ENCODE data around the gene C1QTNF12. TPM values are rescaled to one million over a fixed set of nuclear protein-coding genes. Genes with fewer than 3 reads are reported as not detected.
A peak's percentile ranks its signal among the peaks of the same experiment; 100 is the strongest.

The C1QTNF12 gene
- total RNA-seq, 1 donor from 2014 or later: 1.7 TPM

DNA sequence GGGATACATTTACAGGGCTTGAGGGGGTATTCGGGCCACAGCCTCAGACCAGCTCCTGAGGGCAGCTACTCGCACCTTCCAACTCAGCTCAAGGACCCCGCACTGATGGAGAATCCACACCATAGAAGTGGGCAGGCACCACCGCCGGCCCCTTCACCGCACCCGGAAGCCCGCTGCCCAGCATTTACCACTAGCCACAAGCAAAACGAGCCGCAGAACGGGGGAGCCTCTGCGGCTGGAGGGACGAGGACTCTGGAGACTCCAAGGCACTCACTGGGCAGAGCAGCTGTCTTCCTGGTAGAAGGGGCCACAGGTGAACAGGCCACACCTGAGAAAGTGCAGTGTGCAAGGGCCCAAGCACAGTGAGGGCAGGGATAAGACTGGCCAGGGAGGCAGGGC is 21.8 kb upstream of the C1QTNF12 start:
- Mint-ChIP-seq H3K27me3 (no peaks in the 10 kb centered on the region), H3K4me1 (ENCODE audit: low read depth) (peaks cover 20% of the 10 kb centered on the region), H3K4me3 (ENCODE audit: low read depth) (no peak overlapping the region), H3K36me3 (ENCODE audit: insufficient read depth) (peaks cover 10% of the 10 kb centered on the region), H3K27ac (peak overlapping the region; percentile 33), H3K9me3 (ENCODE audit: low read depth) (no peaks in the 10 kb centered on the region)
- DNase-seq (ENCODE audit: low spot score, unreplicated experiment): no peak
- TF ChIP-seq, protein P1, sequence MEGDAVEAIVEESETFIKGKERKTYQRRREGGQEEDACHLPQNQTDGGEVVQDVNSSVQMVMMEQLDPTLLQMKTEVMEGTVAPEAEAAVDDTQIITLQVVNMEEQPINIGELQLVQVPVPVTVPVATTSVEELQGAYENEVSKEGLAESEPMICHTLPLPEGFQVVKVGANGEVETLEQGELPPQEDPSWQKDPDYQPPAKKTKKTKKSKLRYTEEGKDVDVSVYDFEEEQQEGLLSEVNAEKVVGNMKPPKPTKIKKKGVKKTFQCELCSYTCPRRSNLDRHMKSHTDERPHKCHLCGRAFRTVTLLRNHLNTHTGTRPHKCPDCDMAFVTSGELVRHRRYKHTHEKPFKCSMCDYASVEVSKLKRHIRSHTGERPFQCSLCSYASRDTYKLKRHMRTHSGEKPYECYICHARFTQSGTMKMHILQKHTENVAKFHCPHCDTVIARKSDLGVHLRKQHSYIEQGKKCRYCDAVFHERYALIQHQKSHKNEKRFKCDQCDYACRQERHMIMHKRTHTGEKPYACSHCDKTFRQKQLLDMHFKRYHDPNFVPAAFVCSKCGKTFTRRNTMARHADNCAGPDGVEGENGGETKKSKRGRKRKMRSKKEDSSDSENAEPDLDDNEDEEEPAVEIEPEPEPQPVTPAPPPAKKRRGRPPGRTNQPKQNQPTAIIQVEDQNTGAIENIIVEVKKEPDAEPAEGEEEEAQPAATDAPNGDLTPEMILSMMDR (IDR thresholded peaks at IDR 0.05; ENCODE audit: unreplicated experiment): no peak

DNA sequence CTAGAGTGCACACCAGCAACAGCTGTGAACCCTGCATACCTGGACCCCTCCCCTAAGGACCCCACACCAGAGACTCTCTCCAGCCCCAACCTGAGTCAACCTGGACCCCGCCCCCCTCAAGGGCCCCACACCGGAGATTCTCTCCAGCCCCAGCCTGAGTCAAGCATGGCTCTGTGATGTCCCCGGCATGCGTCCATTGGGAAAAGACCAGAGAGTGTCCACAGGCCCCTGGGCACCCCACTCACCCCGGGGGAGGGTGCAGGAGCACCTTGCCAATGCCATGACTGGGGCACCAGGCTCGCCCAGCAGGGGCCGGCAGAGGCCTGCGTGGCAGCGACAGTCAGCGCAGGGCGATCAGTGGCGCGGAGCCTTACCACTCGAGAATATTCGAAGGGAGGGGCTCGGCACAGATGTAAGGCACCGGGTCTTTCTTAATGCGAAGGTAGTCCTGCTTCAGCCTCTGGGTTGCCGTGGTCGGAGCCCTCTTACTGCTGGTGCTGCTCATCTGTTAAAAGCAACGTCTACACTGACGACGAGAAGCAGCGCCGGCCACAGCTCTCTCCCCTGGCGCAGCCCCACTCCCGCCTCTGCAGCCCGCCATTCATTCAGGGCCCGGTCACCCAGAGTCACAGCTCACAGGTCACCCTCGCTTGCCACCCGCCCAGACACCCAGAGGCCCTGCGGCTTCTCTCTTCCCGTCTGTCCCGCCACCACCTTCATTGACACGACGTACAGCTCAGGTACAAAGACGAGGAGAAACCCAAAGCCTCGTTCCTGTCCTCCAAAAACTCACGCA is 21.2 kb upstream of the C1QTNF12 start:
- no peaks in the 10 kb centered on the region for H3K27me3 Mint-ChIP-seq
- peak overlapping the region; percentile 33 for H3K27ac Mint-ChIP-seq
- H3K4me1 Mint-ChIP-seq (ENCODE audit: low read depth): peaks cover 16% of the 10 kb centered on the region
- DNase-seq (ENCODE audit: low spot score, unreplicated experiment): no peak
- TF ChIP-seq, protein P1 (IDR thresholded peaks at IDR 0.05; ENCODE audit: unreplicated experiment): no peak
- no peaks in the 10 kb centered on the region for H3K9me3 Mint-ChIP-seq (ENCODE audit: low read depth)
- peaks cover 12% of the 10 kb centered on the region for H3K36me3 Mint-ChIP-seq (ENCODE audit: insufficient read depth)
- no peak overlapping the region for H3K4me3 Mint-ChIP-seq (ENCODE audit: low read depth)

DNA sequence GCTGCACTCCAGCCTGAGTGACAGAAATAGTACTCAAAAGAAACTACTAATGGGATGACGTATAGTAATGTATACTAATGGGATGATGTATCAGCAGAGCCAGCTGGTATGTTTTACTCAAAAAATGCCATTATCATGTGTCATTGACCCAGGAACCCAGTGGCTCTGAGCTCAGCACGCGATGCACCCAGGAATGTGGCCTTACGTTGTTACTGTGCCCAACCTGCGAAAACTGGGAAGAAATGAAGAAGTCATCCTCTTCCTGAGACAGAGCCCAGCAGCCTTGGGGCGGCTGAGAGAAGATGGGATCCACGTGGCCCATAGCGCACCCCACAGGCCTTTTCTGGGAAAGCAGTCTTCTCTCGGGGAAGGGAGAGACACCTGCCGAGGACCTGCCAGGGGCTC is 18.3 kb upstream of the C1QTNF12 start:
- Mint-ChIP-seq H3K4me1 (ENCODE audit: low read depth) (no peaks in the 10 kb centered on the region), H3K36me3 (ENCODE audit: insufficient read depth) (peaks cover 17% of the 10 kb centered on the region), H3K4me3 (ENCODE audit: low read depth) (no peak overlapping the region), H3K9me3 (ENCODE audit: low read depth) (no peaks in the 10 kb centered on the region), H3K27ac (no peak overlapping the region), H3K27me3 (no peaks in the 10 kb centered on the region)
- TF ChIP-seq, protein P1 (IDR thresholded peaks at IDR 0.05; ENCODE audit: unreplicated experiment): peak; percentile 13
- DNase-seq (ENCODE audit: low spot score, unreplicated experiment): no peak

DNA sequence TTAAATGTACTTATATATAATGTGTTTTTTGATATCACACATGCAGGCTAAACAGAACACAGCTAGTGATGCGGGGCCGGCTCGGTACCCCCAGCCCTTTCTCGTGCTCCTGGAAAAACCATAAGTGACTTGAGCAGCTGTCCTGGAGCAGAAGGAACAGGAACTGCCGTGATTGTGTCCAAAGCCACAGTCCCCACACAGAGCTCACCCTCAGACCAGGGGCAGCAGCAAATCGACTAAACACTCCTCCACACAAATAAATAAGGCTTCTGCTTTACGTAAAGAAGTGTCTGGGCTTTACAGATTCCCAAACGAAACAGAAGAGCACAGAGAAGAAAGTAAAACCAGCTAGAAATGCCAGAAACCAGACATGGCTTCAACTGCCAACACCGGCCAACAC is 17.5 kb upstream of the C1QTNF12 start:
- no peaks in the 10 kb centered on the region for H3K27me3 Mint-ChIP-seq
- DNase-seq (ENCODE audit: low spot score, unreplicated experiment): no peak
- no peaks in the 10 kb centered on the region for H3K9me3 Mint-ChIP-seq (ENCODE audit: low read depth)
- TF ChIP-seq, protein P1 (IDR thresholded peaks at IDR 0.05; ENCODE audit: unreplicated experiment): no peak
- no peaks in the 10 kb centered on the region for H3K4me1 Mint-ChIP-seq (ENCODE audit: low read depth)
- H3K4me3 Mint-ChIP-seq (ENCODE audit: low read depth): no peak overlapping the region
- no peak overlapping the region for H3K27ac Mint-ChIP-seq
- peaks cover 20% of the 10 kb centered on the region for H3K36me3 Mint-ChIP-seq (ENCODE audit: insufficient read depth)

DNA sequence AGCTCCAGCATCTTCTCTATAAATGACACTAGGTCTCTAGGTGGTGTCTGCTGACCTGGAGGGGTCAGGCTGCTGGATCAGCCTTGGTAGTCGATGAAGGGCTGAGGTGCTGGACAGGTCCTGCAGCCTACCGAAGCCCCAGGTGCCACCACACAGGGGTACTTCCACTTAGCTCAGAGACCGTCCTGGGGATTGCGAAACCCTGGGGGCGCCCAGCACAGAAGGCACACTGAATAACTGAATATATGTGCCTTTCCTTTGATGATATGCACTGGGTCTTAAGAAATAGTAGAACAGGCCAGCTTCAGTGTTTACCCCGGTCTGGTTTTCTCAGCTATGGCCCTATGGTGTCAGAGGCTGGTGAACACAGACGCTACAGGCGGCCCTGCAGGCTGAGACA is 16.2 kb upstream of the C1QTNF12 start:
- Mint-ChIP-seq H3K4me3 (ENCODE audit: low read depth) (no peak overlapping the region), H3K36me3 (ENCODE audit: insufficient read depth) (peaks cover 21% of the 10 kb centered on the region), H3K27me3 (no peaks in the 10 kb centered on the region), H3K27ac (no peak overlapping the region), H3K4me1 (ENCODE audit: low read depth) (no peaks in the 10 kb centered on the region), H3K9me3 (ENCODE audit: low read depth) (no peaks in the 10 kb centered on the region)
- no peak for DNase-seq (ENCODE audit: low spot score, unreplicated experiment)
- TF ChIP-seq, protein P1 (IDR thresholded peaks at IDR 0.05; ENCODE audit: unreplicated experiment): no peak

Data from progenitor cell of endocrine pancreas (in vitro differentiated cells).